ENCODE measurements around the gene COL5A1.
"Not testable (repeated sequence)": the region's sequence is repeated elsewhere in the genome, so short reads cannot be mapped to it uniquely, and the experiment has no call there.

DNA sequence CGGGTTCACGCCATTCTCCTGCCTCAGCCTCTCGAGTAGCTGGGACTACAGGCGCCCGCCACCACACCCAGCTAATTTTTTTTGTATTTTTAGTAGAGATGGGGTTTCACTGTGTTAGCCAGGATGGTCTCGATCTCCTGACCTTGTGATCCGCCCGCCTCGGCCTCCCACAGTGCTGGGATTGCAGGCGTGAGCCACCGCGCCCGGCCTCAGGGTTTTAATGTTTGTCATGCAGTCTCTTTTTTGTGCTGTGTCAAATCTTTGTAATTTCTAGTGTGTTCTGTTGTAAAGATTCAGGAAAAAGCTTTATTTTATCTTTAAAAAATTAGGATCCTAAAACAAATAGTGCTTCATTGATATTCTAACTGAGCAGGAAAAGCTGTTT lies 62.1 kb downstream of the COL5A1 start:
- TF ChIP-seq, protein P1, sequence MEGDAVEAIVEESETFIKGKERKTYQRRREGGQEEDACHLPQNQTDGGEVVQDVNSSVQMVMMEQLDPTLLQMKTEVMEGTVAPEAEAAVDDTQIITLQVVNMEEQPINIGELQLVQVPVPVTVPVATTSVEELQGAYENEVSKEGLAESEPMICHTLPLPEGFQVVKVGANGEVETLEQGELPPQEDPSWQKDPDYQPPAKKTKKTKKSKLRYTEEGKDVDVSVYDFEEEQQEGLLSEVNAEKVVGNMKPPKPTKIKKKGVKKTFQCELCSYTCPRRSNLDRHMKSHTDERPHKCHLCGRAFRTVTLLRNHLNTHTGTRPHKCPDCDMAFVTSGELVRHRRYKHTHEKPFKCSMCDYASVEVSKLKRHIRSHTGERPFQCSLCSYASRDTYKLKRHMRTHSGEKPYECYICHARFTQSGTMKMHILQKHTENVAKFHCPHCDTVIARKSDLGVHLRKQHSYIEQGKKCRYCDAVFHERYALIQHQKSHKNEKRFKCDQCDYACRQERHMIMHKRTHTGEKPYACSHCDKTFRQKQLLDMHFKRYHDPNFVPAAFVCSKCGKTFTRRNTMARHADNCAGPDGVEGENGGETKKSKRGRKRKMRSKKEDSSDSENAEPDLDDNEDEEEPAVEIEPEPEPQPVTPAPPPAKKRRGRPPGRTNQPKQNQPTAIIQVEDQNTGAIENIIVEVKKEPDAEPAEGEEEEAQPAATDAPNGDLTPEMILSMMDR (IDR thresholded peaks at IDR 0.05 in 4 of 5, conservative IDR thresholded peaks at IDR 0.05 in 1 of 5): not testable (repeated sequence)
- TF ChIP-seq POLR2A (IDR thresholded peaks at IDR 0.05): not testable (repeated sequence)
